Embryonic facial prominence (tissue), 1 donor: ENCODE data around the gene VEGFA.

Source experiments
- DNase-seq: peaks from one replicate; pipeline ENCODE4 v3.0.0-alpha.2; 2016; ENCODE audit errors: extremely low spot score

Gene VEGFA

GRCh38 chr6:43821101-43821886, 51.3 kb downstream of the VEGFA start:
- DNase-seq = no peak

- no peak for DNase-seq
These were observed 53.4 kb downstream of the VEGFA start for GRCh38 chr6:43823390-43823789.

- DNase-seq = no peak
These were observed 54.1 kb downstream of the VEGFA start for GRCh38 chr6:43823879-43824702.

GRCh38 chr6:43824703-43825064, 54.7 kb downstream of the VEGFA start:
- DNase-seq = no peak

GRCh38 chr6:43825187-43826115, 55.4 kb downstream of the VEGFA start:
- DNase-seq = no peak

GRCh38 chr6:43826730-43827129, 56.7 kb downstream of the VEGFA start:
- no peak for DNase-seq

GRCh38 chr6:43827898-43828297, 57.9 kb downstream of the VEGFA start:
- no peak for DNase-seq

GRCh38 chr6:43828711-43829110, 58.7 kb downstream of the VEGFA start:
- DNase-seq = no peak

GRCh38 chr6:43829470-43829869, 59.5 kb downstream of the VEGFA start:
- no peak for DNase-seq

- DNase-seq = no peak
These were observed 60.8 kb downstream of the VEGFA start for GRCh38 chr6:43830775-43831174.

GRCh38 chr6:43831191-43831590, 61.2 kb downstream of the VEGFA start:
- no peak for DNase-seq

- no peak for DNase-seq
These were observed 63.4 kb downstream of the VEGFA start for GRCh38 chr6:43833223-43833995.

- no peak for DNase-seq
These were observed 64.0 kb downstream of the VEGFA start for GRCh38 chr6:43833996-43834390.

GRCh38 chr6:43834528-43835155, 64.6 kb downstream of the VEGFA start:
- no peak for DNase-seq

- no peak for DNase-seq
These were observed 65.9 kb downstream of the VEGFA start for GRCh38 chr6:43835872-43836419.
